Fibroblast of villous mesenchyme (primary cell): ENCODE results near the gene C22orf15. TPM values are rescaled to one million over a fixed set of nuclear protein-coding genes. Genes with fewer than 3 reads are reported as not detected.

Experiments
- DNase-seq: peaks from one replicate; pipeline ENCODE4 v3.0.0-alpha.2; 2010; ENCODE audit warnings: low read depth
- H3K4me3 ChIP-seq: 2 replicates; pipeline ENCODE4 v1.5.1; 2011; ENCODE audit warnings: low read depth, mild to moderate bottlenecking, low read length
- CTCF ChIP-seq: IDR thresholded peaks from 2 replicates; pipeline ENCODE4 v1.5.1; 2012; ENCODE audit warnings: low read depth, mild to moderate bottlenecking, low read length; ENCODE audit not compliant: insufficient read depth
- total RNA-seq: library from RNA; depleted of rRNA; stranded (reverse); fragments of >200 nt; gene quantifications from 2 replicates; pipeline ENCODE4 v1.2.3, GENCODE V29; 2012

Gene C22orf15
- total RNA-seq, 1 donor: 0.43 TPM

- no peak for TF ChIP-seq CTCF
- peak within 1 kb of the TSS; percentile 88 for H3K4me3 ChIP-seq
- DNase-seq: peak; percentile 92
Observed at GRCh38 chr22:23786752-23787599, 24.2 kb downstream of the C22orf15 start, which contains the start of gene SMARCB1. Gene SMARCB1 (plus strand): TSS chr22:23786966. CDS start chr22:23787170, 204 bp downstream.

DNA sequence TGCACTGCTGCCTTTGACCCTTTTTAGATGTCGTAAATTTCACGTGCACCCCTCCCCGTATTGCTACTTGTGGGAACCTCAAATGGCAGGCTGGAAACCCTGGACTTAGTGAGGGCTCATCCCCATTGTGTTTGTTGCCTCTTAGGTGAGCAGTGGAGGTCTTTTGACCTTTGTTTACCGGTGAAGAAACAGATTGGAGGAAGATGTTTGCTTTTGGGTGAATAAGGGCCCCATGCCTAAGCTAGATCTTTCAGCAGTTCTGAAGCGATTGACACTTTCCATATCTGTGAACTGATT lies 24.8 kb downstream of the C22orf15 start:
- no peak for TF ChIP-seq CTCF
- peak overlapping the region; percentile 88 for H3K4me3 ChIP-seq
- no peak for DNase-seq

GRCh38 chr22:23787910-23788309 lies 25.1 kb downstream of the C22orf15 start:
- DNase-seq: no peak
- no peak for TF ChIP-seq CTCF
- peak overlapping the region; percentile 88 for H3K4me3 ChIP-seq

DNA sequence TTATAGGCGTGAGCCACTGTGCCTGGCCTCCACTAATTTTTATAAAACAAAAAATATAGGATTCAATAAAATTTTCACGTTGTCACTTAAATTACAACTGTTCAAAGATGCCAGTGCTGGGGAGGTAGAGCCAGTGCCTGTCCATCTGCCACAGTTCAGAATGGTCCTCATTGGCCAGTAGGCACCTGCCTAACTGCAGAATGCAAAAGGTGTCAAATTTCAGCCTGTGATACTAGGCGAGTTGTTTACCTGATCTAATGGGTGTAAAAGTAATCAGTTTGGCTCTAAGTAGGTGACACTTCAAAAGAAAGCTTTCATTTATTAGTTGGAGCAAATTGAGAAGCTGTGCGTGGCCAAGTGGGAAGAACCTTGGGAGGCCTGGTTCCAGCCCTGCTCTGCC lies 26.3 kb downstream of the C22orf15 start:
- TF ChIP-seq CTCF: no peak
- no peak overlapping the region for H3K4me3 ChIP-seq
- no peak for DNase-seq

GRCh38 chr22:23789638-23790037 lies 26.8 kb downstream of the C22orf15 start:
- DNase-seq: no peak
- TF ChIP-seq CTCF: no peak
- H3K4me3 ChIP-seq: no peak overlapping the region

DNA sequence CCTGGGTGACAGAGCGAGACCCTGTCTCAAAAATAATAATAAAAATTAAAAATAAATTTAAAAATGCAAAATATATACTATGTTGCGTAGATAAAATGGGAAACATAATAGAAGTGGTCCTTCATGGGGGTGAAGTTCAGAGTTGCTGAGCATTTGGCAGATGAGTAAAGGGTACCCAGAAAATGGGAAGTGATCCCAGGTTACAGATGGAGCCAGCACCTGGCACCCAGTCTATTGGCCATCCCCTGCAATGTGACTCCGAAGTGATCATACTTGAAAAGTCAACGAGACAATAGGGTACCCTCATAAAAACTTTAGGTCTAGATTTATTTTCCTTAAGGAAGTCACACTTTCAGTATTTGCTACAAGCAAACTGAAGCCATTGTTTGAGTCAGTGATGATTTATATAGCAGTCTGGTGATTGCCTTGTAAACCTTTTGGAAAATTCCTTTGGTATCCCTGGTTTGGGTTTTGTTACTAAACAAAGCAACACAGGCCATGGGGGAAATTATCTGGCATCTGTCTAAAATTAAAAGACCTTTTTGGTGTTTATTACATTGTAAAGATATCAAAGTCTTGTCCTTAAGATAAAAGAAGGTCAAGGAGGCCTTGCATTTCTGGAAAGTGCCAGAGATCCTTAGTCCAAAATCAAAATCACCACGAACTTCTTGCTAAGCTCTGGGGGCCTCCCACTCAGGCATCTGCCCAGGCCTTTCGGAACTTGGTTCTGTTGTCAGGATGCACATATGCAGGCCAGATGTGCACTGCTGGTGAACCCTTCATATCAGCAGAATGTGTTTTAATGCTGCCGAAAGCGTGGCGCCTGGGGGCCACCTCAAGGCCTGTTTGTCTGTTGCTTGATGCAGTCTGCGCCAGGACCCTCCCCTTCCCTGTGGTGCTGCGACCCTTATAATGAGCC lies 28.3 kb downstream of the C22orf15 start:
- no peak for TF ChIP-seq CTCF
- H3K4me3 ChIP-seq: no peak overlapping the region
- peak; percentile 98 for DNase-seq
